Effector CD4-positive, alpha-beta T cell (primary cell): ENCODE results near the gene TSNAXIP1. TPM values are rescaled to one million over a fixed set of nuclear protein-coding genes. Genes with fewer than 3 reads are reported as not detected.

ENCODE experiments used
- DNase-seq: peaks from one replicate; pipeline ENCODE4 v3.0.0-alpha.2; 2020
- total RNA-seq: gene quantifications from one replicate; lab custom pipeline; 2026; lab: John Stamatoyannopoulos, UW

TSNAXIP1 gene
- total RNA-seq = not detected

- DNase-seq = peak; percentile 95
Observed at GRCh38 chr16:67806428-67807147, at the start of gene TSNAXIP1, which contains the start of gene RANBP10. Gene TSNAXIP1, plus strand, starts transcription at chr16:67806889. Its CDS starts 261 bp downstream, at chr16:67807150. Gene RANBP10, minus strand, starts transcription at chr16:67806560. Its CDS starts 24 bp downstream, at chr16:67806536.

- DNase-seq = no peak
Observed at GRCh38 chr16:67758006-67758405, 48.7 kb upstream of the TSNAXIP1 start.

GRCh38 chr16:67758966-67759365 lies 47.7 kb upstream of the TSNAXIP1 start:
- DNase-seq = no peak

GRCh38 chr16:67760206-67760955 lies 46.3 kb upstream of the TSNAXIP1 start:
- DNase-seq = no peak

- DNase-seq = no peak
Observed at GRCh38 chr16:67760956-67761230, 45.8 kb upstream of the TSNAXIP1 start.

- no peak for DNase-seq
Observed at GRCh38 chr16:67761924-67762323, 44.8 kb upstream of the TSNAXIP1 start.

GRCh38 chr16:67762385-67762784 lies 44.3 kb upstream of the TSNAXIP1 start:
- DNase-seq = no peak

- DNase-seq = no peak
Observed at GRCh38 chr16:67763066-67763465, 43.6 kb upstream of the TSNAXIP1 start.

- no peak for DNase-seq
Observed at GRCh38 chr16:67764158-67764667, 42.5 kb upstream of the TSNAXIP1 start.

- DNase-seq = no peak
Observed at GRCh38 chr16:67766291-67766690, 40.4 kb upstream of the TSNAXIP1 start.

GRCh38 chr16:67767953-67768352 lies 38.7 kb upstream of the TSNAXIP1 start:
- no peak for DNase-seq

GRCh38 chr16:67770346-67770991 lies 36.2 kb upstream of the TSNAXIP1 start:
- DNase-seq = no peak

GRCh38 chr16:67773099-67773498 lies 33.6 kb upstream of the TSNAXIP1 start:
- no peak for DNase-seq

GRCh38 chr16:67773569-67774456 lies 32.9 kb upstream of the TSNAXIP1 start:
- no peak for DNase-seq

- DNase-seq = no peak
Observed at GRCh38 chr16:67774457-67774853, 32.2 kb upstream of the TSNAXIP1 start.

GRCh38 chr16:67775273-67775672 lies 31.4 kb upstream of the TSNAXIP1 start:
- DNase-seq = no peak

- no peak for DNase-seq
Observed at GRCh38 chr16:67779256-67780014, 27.3 kb upstream of the TSNAXIP1 start.

GRCh38 chr16:67780847-67781564 lies 25.7 kb upstream of the TSNAXIP1 start:
- DNase-seq = no peak

- DNase-seq = no peak
Observed at GRCh38 chr16:67781565-67781921, 25.1 kb upstream of the TSNAXIP1 start.

GRCh38 chr16:67782567-67783352 lies 23.9 kb upstream of the TSNAXIP1 start:
- no peak for DNase-seq
